HepG2 (cell line): ENCODE results near the gene CNTD1. TPM values are rescaled to one million over a fixed set of nuclear protein-coding genes. Genes with fewer than 3 reads are reported as not detected.

Experiments
- CCDC6 ChIP-seq: sonication (generic); formaldehyde crosslinking; IDR thresholded peaks from 2 replicates; pipeline ENCODE4 v1.8.1; 2022; ENCODE audit warnings: mild to moderate bottlenecking, missing genetic modification reagents, moderate library complexity
- CHCHD3 ChIP-seq: sonication (generic); formaldehyde crosslinking; IDR thresholded peaks from 2 replicates; pipeline ENCODE4 v1.8.0; 2022; ENCODE audit warnings: mild to moderate bottlenecking, missing genetic modification reagents, moderate library complexity
- DMAP1 ChIP-seq: IDR thresholded peaks from 2 replicates; pipeline ENCODE4 v1.6.1; 2016
- EEA1 ChIP-seq: sonication (generic); formaldehyde crosslinking; IDR thresholded peaks from 2 replicates; pipeline ENCODE4 v1.5.1; 2020; ENCODE audit warnings: mild to moderate bottlenecking, missing genetic modification reagents, borderline replicate concordance
- GPN1 ChIP-seq: sonication (generic); formaldehyde crosslinking; IDR thresholded peaks from 2 replicates; pipeline ENCODE4 v1.5.1; 2020; ENCODE audit warnings: missing genetic modification reagents, borderline replicate concordance
- HDAC1 ChIP-seq: sonication (generic); formaldehyde crosslinking; IDR thresholded peaks from 2 replicates; pipeline ENCODE4 v1.5.1; 2020; ENCODE audit warnings: mild to moderate bottlenecking, missing genetic modification reagents
- HES4 ChIP-seq: sonication (generic); formaldehyde crosslinking; IDR thresholded peaks from 2 replicates; pipeline ENCODE4 v1.9.0; 2021; ENCODE audit warnings: mild to moderate bottlenecking, missing genetic modification reagents, borderline replicate concordance
- HNRNPUL1 ChIP-seq: fragments of 200-400 bp; formaldehyde crosslinking; IDR thresholded peaks from 2 replicates; pipeline ENCODE4 v1.6.1; 2017; ENCODE audit warnings: low read depth, mild to moderate bottlenecking, low read length, moderate library complexity
- KDM6A ChIP-seq: IDR thresholded peaks from 2 replicates; pipeline ENCODE4 v1.6.1; 2016; ENCODE audit warnings: low read depth
- LCORL ChIP-seq, 2 experiments: fragments of 450-650 bp in 1 of 2; sonication (generic) in 1 of 2; formaldehyde crosslinking in 1 of 2; IDR thresholded peaks; 2 replicates each; pipeline versions ENCODE4 v1.5.0 to v1.6.1; 2017 to 2020; ENCODE audit warnings: antibody characterized with exemption in 1 of 2, missing genetic modification reagents in 1 of 2
- NBN ChIP-seq: fragments of 450-650 bp; conservative IDR thresholded peaks from 2 replicates; pipeline ENCODE4 v1.6.1; 2017
- NFRKB ChIP-seq: fragments of 450-650 bp; IDR thresholded peaks from 2 replicates; pipeline ENCODE4 v1.6.1; 2017
- NONO ChIP-seq, 2 experiments: fragments of 450-650 bp in 1 of 2; sonication (generic) in 1 of 2; formaldehyde crosslinking in 1 of 2; IDR thresholded peaks in 1 of 2; conservative IDR thresholded peaks in 1 of 2; 2 replicates each; pipeline versions ENCODE4 v1.6.1 to v1.8.0; 2017 to 2022; ENCODE audit warnings: mild to moderate bottlenecking in 1 of 2, missing genetic modification reagents in 1 of 2, moderate library complexity in 1 of 2
- RFXANK ChIP-seq: IDR thresholded peaks from 2 replicates; pipeline ENCODE4 v1.6.1; 2016
- RFXAP ChIP-seq: sonication (generic); formaldehyde crosslinking; IDR thresholded peaks from 2 replicates; pipeline ENCODE4 v1.4.0; 2020; ENCODE audit warnings: missing genetic modification reagents, borderline replicate concordance
- SP1 ChIP-seq, 2 experiments: fragments of 450-650 bp in 1 of 2; sonication (generic) in 1 of 2; formaldehyde crosslinking in 1 of 2; IDR thresholded peaks; 2 replicates each; pipeline versions ENCODE4 v1.4.0 to v1.6.1; 2016 to 2020; ENCODE audit warnings: missing genetic modification reagents in 1 of 2
- SP5 ChIP-seq: IDR thresholded peaks from 2 replicates; pipeline ENCODE4 v1.6.1; 2016; ENCODE audit warnings: low read depth, borderline replicate concordance
- ZBTB7B ChIP-seq: sonication (generic); formaldehyde crosslinking; IDR thresholded peaks from 2 replicates; pipeline ENCODE4 v1.4.0; 2020; ENCODE audit warnings: missing genetic modification reagents
- ZMAT3 ChIP-seq: sonication (generic); formaldehyde crosslinking; conservative IDR thresholded peaks from 2 replicates; pipeline ENCODE4 v1.7.0; 2021; ENCODE audit warnings: missing genetic modification reagents
- ZNF256 ChIP-seq: sonication (generic); formaldehyde crosslinking; conservative IDR thresholded peaks from 2 replicates; pipeline ENCODE4 v1.4.0; 2020; ENCODE audit warnings: missing genetic modification reagents
- ZNF274 ChIP-seq: sonication (generic); formaldehyde crosslinking; IDR thresholded peaks from 2 replicates; pipeline ENCODE4 v1.5.1; 2020; ENCODE audit warnings: mild to moderate bottlenecking, missing genetic modification reagents
- ZNF296 ChIP-seq: sonication (generic); formaldehyde crosslinking; conservative IDR thresholded peaks from 2 replicates; pipeline ENCODE4 v1.5.0; 2020; ENCODE audit warnings: mild to moderate bottlenecking, missing genetic modification reagents
- ZNF350 ChIP-seq: sonication (generic); formaldehyde crosslinking; IDR thresholded peaks from 2 replicates; pipeline ENCODE4 v1.4.0; 2020; ENCODE audit warnings: mild to moderate bottlenecking, low read depth, missing genetic modification reagents, borderline replicate concordance
- ZNF468 ChIP-seq: sonication (generic); formaldehyde crosslinking; IDR thresholded peaks from 2 replicates; pipeline ENCODE4 v1.8.0; 2022; ENCODE audit warnings: mild to moderate bottlenecking, moderate library complexity, missing genetic modification reagents
- ZNF660 ChIP-seq: sonication (generic); formaldehyde crosslinking; IDR thresholded peaks from 2 replicates; pipeline ENCODE4 v1.5.1; 2020; ENCODE audit warnings: mild to moderate bottlenecking, low read depth, missing genetic modification reagents, borderline replicate concordance
- ZSCAN31 ChIP-seq: sonication (generic); formaldehyde crosslinking; IDR thresholded peaks from 2 replicates; pipeline ENCODE4 v1.5.0; 2020; ENCODE audit warnings: low read depth, mild to moderate bottlenecking, missing genetic modification reagents
- polyA plus RNA-seq, 8 experiments: library from polyadenylated mRNA; depleted of rRNA in 3 of 8; stranded (reverse) in 7 of 8; unstranded in 1 of 8; fragments of >200 nt; fragmentation: Illumina TruSeq in 4 of 8; extraction: Trizol in 4 of 8; gene quantifications; 2 replicates each; pipeline versions ENCODE4 v1.2.1 to v1.2.3, GENCODE V29; 2011 to 2016; ENCODE audit warnings: low read depth in 4 of 8, missing spikeins in 1 of 8, mixed read lengths in 1 of 8; ENCODE audit not compliant: insufficient read depth in 1 of 8
- total RNA-seq, 5 experiments: library from RNA; depleted of rRNA; stranded (reverse); fragments of >200 nt; fragmentation: Illumina TruSeq; extraction: Trizol; gene quantifications; 2 replicates each; pipeline ENCODE4 v1.2.3, GENCODE V29; 2016; ENCODE audit warnings: low read depth in 1 of 5
- TF ChIP-seq, protein P1 (sequence below): sonication (generic); formaldehyde crosslinking; conservative IDR thresholded peaks from 2 replicates; pipeline ENCODE4 v1.4.0; 2020; ENCODE audit warnings: mild to moderate bottlenecking, missing genetic modification reagents, moderate library complexity
- TF ChIP-seq, protein P2 (sequence below): sonication (generic); formaldehyde crosslinking; IDR thresholded peaks from 2 replicates; pipeline ENCODE4 v1.8.1; 2023; ENCODE audit warnings: mild to moderate bottlenecking, missing genetic modification reagents

CNTD1 gene
- total and polyA plus RNA-seq, 2 of the 13 experiments (the other 11 are each of a cell fraction or from before 2014, with no cell fraction given), result 0.11 to 0.15 TPM

DNA sequence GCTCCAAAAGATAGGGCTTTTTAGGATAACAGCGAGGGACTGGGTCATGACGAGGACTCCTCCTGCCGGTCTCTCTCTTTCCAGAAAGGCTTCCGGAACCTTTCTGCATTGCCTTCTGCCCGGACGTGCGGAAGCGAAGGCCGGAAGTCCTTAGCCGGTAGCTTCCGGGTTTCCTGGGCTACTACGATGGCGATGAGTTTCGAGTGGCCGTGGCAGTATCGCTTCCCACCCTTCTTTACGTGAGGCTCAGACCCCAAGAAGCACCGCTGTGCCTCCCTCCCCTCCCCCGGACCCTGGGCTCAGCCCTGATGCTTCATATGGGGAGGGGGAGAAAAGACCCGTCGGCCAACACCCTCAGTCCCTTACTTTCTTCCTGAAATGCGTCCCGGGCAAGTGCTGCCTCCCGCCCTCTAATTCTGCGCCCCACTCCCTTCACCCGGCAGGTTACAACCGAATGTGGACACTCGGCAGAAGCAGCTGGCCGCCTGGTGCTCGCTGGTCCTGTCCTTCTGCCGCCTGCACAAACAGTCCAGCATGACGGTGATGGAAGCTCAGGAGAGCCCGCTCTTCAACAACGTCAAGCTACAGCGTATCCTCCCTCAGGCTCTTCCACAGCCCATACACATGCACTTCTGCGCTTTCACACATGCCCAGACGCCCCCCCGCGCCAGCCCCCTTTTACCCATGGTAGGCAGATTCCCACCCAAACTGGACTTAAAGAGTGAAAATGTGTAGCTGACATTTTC lies 25.2 kb upstream of the CNTD1 start, which contains the start of gene VPS25 (continued):
- TF ChIP-seq, protein P1, sequence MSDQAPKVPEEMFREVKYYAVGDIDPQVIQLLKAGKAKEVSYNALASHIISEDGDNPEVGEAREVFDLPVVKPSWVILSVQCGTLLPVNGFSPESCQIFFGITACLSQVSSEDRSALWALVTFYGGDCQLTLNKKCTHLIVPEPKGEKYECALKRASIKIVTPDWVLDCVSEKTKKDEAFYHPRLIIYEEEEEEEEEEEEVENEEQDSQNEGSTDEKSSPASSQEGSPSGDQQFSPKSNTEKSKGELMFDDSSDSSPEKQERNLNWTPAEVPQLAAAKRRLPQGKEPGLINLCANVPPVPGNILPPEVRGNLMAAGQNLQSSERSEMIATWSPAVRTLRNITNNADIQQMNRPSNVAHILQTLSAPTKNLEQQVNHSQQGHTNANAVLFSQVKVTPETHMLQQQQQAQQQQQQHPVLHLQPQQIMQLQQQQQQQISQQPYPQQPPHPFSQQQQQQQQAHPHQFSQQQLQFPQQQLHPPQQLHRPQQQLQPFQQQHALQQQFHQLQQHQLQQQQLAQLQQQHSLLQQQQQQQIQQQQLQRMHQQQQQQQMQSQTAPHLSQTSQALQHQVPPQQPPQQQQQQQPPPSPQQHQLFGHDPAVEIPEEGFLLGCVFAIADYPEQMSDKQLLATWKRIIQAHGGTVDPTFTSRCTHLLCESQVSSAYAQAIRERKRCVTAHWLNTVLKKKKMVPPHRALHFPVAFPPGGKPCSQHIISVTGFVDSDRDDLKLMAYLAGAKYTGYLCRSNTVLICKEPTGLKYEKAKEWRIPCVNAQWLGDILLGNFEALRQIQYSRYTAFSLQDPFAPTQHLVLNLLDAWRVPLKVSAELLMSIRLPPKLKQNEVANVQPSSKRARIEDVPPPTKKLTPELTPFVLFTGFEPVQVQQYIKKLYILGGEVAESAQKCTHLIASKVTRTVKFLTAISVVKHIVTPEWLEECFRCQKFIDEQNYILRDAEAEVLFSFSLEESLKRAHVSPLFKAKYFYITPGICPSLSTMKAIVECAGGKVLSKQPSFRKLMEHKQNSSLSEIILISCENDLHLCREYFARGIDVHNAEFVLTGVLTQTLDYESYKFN (CRISPR knock-in tag), result peak; percentile 51
- TF ChIP-seq ZMAT3 (CRISPR knock-in tag), result no peak
- TF ChIP-seq KDM6A, result no peak
- no peak for TF ChIP-seq NFRKB
- TF ChIP-seq LCORL (IDR thresholded peaks at IDR 0.05), result no peak
- TF ChIP-seq LCORL (CRISPR knock-in tag; IDR thresholded peaks at IDR 0.05), result peak; percentile 77
- no peak for TF ChIP-seq NONO (IDR thresholded peaks at IDR 0.05)
- TF ChIP-seq NONO (CRISPR knock-in tag; conservative IDR thresholded peaks at IDR 0.05), result peak; percentile 85
- TF ChIP-seq, protein P2, sequence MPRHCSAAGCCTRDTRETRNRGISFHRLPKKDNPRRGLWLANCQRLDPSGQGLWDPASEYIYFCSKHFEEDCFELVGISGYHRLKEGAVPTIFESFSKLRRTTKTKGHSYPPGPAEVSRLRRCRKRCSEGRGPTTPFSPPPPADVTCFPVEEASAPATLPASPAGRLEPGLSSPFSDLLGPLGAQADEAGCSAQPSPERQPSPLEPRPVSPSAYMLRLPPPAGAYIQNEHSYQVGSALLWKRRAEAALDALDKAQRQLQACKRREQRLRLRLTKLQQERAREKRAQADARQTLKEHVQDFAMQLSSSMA (CRISPR knock-in tag), result no peak
- TF ChIP-seq ZNF274 (CRISPR knock-in tag), result peak; percentile 83
- TF ChIP-seq ZBTB7B (CRISPR knock-in tag), result peak; percentile 72
- peak; percentile 91 for TF ChIP-seq ZNF350 (CRISPR knock-in tag)
- peak; percentile 81; the same call in 1 of the 2 replicates for TF ChIP-seq ZSCAN31 (CRISPR knock-in tag)
- no peak for TF ChIP-seq HNRNPUL1
- TF ChIP-seq SP5 (CRISPR knock-in tag), result no peak; the same call in 1 of the 2 replicates
- TF ChIP-seq HDAC1, result peak; percentile 82
- TF ChIP-seq HES4 (CRISPR knock-in tag), result peak; percentile 35; the same call in 1 of the 2 replicates
- peak; percentile 82 for TF ChIP-seq ZNF256 (CRISPR knock-in tag)
- no peak for TF ChIP-seq NBN
- TF ChIP-seq GPN1 (CRISPR knock-in tag), result no peak
- TF ChIP-seq RFXAP, result peak; percentile 95
- no peak for TF ChIP-seq SP1 (IDR thresholded peaks at IDR 0.05)
- peak; percentile 80; the same call in 1 of the 2 replicates for TF ChIP-seq SP1 (CRISPR knock-in tag; IDR thresholded peaks at IDR 0.05)
- TF ChIP-seq CCDC6 (CRISPR knock-in tag), result 0 out of 2 replicates have a peak, but pooled peaks have one; percentile 47
- peak; percentile 96 for TF ChIP-seq DMAP1 (CRISPR knock-in tag)
- TF ChIP-seq RFXANK (CRISPR knock-in tag), result peak; percentile 46
- TF ChIP-seq EEA1 (CRISPR knock-in tag), result peak; percentile 85; the same call in 1 of the 2 replicates
- TF ChIP-seq ZNF468 (CRISPR knock-in tag), result no peak
- TF ChIP-seq ZNF660 (CRISPR knock-in tag), result no peak
- no peak for TF ChIP-seq CHCHD3 (CRISPR knock-in tag)
- TF ChIP-seq ZNF296 (CRISPR knock-in tag), result peak; percentile 39; the same call in 1 of the 2 replicates
